GM18861 (cell line): ENCODE measurements around the gene S1PR1.

Experiments used
- ATAC-seq: cut with Tn5 transposase; IDR thresholded peaks from one replicate; pipeline ENCODE4 v1.9.1; 2021; ENCODE audit not compliant: unreplicated experiment

Gene S1PR1

GRCh38 chr1:101245246-101245927 lies 8.6 kb downstream of the S1PR1 start:
- ATAC-seq: no peak

GRCh38 chr1:101247404-101248287 lies 10.8 kb downstream of the S1PR1 start:
- peak; percentile 88 for ATAC-seq

GRCh38 chr1:101250222-101250621 lies 13.4 kb downstream of the S1PR1 start:
- ATAC-seq: no peak

- ATAC-seq: no peak
Measured at GRCh38 chr1:101250656-101251272, 13.9 kb downstream of the S1PR1 start.

- ATAC-seq: no peak
Measured at GRCh38 chr1:101251504-101251903, 14.7 kb downstream of the S1PR1 start.

- ATAC-seq: no peak
Measured at GRCh38 chr1:101253976-101254674, 17.3 kb downstream of the S1PR1 start.

GRCh38 chr1:101257500-101258325 lies 20.9 kb downstream of the S1PR1 start:
- peak; percentile 91 for ATAC-seq

GRCh38 chr1:101259744-101260148 lies 22.9 kb downstream of the S1PR1 start:
- ATAC-seq: no peak

- ATAC-seq: no peak
Measured at GRCh38 chr1:101260556-101261350, 23.9 kb downstream of the S1PR1 start.

GRCh38 chr1:101261623-101262022 lies 24.8 kb downstream of the S1PR1 start:
- ATAC-seq: no peak

- no peak for ATAC-seq
Measured at GRCh38 chr1:101262060-101262459, 25.2 kb downstream of the S1PR1 start.

- no peak for ATAC-seq
Measured at GRCh38 chr1:101262630-101263348, 26.0 kb downstream of the S1PR1 start.

- no peak for ATAC-seq
Measured at GRCh38 chr1:101264697-101265096, 27.9 kb downstream of the S1PR1 start.

GRCh38 chr1:101265684-101266083 lies 28.9 kb downstream of the S1PR1 start:
- ATAC-seq: no peak

GRCh38 chr1:101267082-101267481 lies 30.3 kb downstream of the S1PR1 start:
- ATAC-seq: no peak

GRCh38 chr1:101268893-101269292 lies 32.1 kb downstream of the S1PR1 start:
- no peak for ATAC-seq

GRCh38 chr1:101275672-101276071 lies 38.9 kb downstream of the S1PR1 start:
- ATAC-seq: no peak

GRCh38 chr1:101276818-101277217 lies 40.0 kb downstream of the S1PR1 start:
- ATAC-seq: no peak

- ATAC-seq: no peak
Measured at GRCh38 chr1:101278238-101278637, 41.4 kb downstream of the S1PR1 start.
